SU-DHL-6 (cell line): ENCODE measurements around the gene CBLN3.
A peak's percentile ranks its signal among the peaks of the same experiment; 100 is the strongest.

Experiments used
- H2AFZ ChIP-seq: fragments of 200-600 bp; sonication (generic); 2 replicates; pipeline ENCODE4 v1.6.1; 2014; ENCODE audit warnings: low read depth, mild to moderate bottlenecking, moderate library complexity, mixed read lengths, antibody characterized with exemption, low read length; ENCODE audit not compliant: severe bottlenecking
- H3F3A ChIP-seq: fragments of 200-600 bp; shearing (Covaris generic); 2 replicates; pipeline ENCODE4 v1.6.0; 2016; ENCODE audit warnings: antibody characterized with exemption, mild to moderate bottlenecking; ENCODE audit not compliant: insufficient read depth
- H3K27ac ChIP-seq: fragments of 200-600 bp; sonication (generic); 2 replicates; pipeline ENCODE4 v1.5.1; 2016; ENCODE audit warnings: low read depth, mild to moderate bottlenecking, low read length, moderate library complexity, mixed read lengths
- H3K27me3 ChIP-seq: fragments of 200-600 bp; sonication (generic), shearing (Covaris generic); 2 replicates; pipeline ENCODE4 v1.6.0; 2014; ENCODE audit warnings: mild to moderate bottlenecking, low read length
- H3K36me3 ChIP-seq: fragments of 200-600 bp; sonication (generic); 2 replicates; pipeline ENCODE4 v1.6.1; 2014; ENCODE audit warnings: mild to moderate bottlenecking, low read length, mixed read lengths
- H3K4me2 ChIP-seq: fragments of 300-600, 200-600 bp; shearing (Covaris generic), sonication (generic); 2 replicates; pipeline ENCODE4 v1.6.0; 2014; ENCODE audit warnings: low read length, low read depth, mild to moderate bottlenecking; ENCODE audit not compliant: poor library complexity, severe bottlenecking
- H3K4me3 ChIP-seq: fragments of 200-600 bp; sonication (generic); 2 replicates; pipeline ENCODE4 v1.5.1; 2014; ENCODE audit warnings: antibody characterized with exemption, low read length, mild to moderate bottlenecking, mixed read lengths; ENCODE audit not compliant: insufficient read depth, poor library complexity, severe bottlenecking
- H3K79me2 ChIP-seq: fragments of 200-600 bp; sonication (generic); 2 replicates; pipeline ENCODE4 v1.6.1; 2014; ENCODE audit warnings: mild to moderate bottlenecking, low read length, moderate library complexity; ENCODE audit not compliant: insufficient read depth
- H3K9ac ChIP-seq: fragments of 200-600 bp; sonication (generic); 2 replicates; pipeline ENCODE4 v1.7.0; 2014; ENCODE audit warnings: mild to moderate bottlenecking, low read length
- H3K9me2 ChIP-seq: fragments of 200-600 bp; sonication (generic); replicated peaks from 2 replicates; pipeline ENCODE4 v1.6.1; 2014; ENCODE audit warnings: low read length; ENCODE audit not compliant: insufficient read depth
- H3K9me3 ChIP-seq: fragments of 200-600 bp; sonication (generic); 2 replicates; pipeline ENCODE4 v1.6.1; 2014; ENCODE audit warnings: low read length, mixed read lengths; ENCODE audit not compliant: insufficient read depth
- H4K20me1 ChIP-seq: fragments of 200-600 bp; sonication (generic); 2 replicates; pipeline ENCODE4 v1.6.1; 2014; ENCODE audit warnings: low read depth, mild to moderate bottlenecking, antibody characterized with exemption, low read length, moderate library complexity, mixed read lengths
- CTCF ChIP-seq: fragments of 200-600 bp; sonication (generic); IDR thresholded peaks from one replicate; pipeline ENCODE4 v1.5.1; 2017; ENCODE audit warnings: antibody characterized with exemption, mild to moderate bottlenecking, low read length, moderate library complexity; ENCODE audit not compliant: insufficient read depth, poor library complexity, severe bottlenecking
- EZH2phosphoT487 ChIP-seq: fragments of 200-600 bp; sonication (generic), shearing (Covaris generic); conservative IDR thresholded peaks from 2 replicates; pipeline ENCODE4 v1.6.1; 2018; ENCODE audit warnings: mild to moderate bottlenecking, antibody characterized with exemption, low read length, moderate library complexity, mixed read lengths

The CBLN3 gene

GRCh38 chr14:24414732-24415420 is 14.6 kb downstream of the CBLN3 start:
- no peaks in the 10 kb centered on the region for H4K20me1 ChIP-seq
- H3K9me2 ChIP-seq, result no peaks in the 10 kb centered on the region
- no peak overlapping the region for H2AFZ ChIP-seq
- no peaks in the 10 kb centered on the region for H3K27me3 ChIP-seq
- H3K4me2 ChIP-seq, result no peak overlapping the region
- no peak overlapping the region for H3K9ac ChIP-seq
- no peaks in the 10 kb centered on the region for H3F3A ChIP-seq
- H3K9me3 ChIP-seq, result no peaks in the 10 kb centered on the region
- H3K4me3 ChIP-seq, result no peak overlapping the region
- TF ChIP-seq EZH2phosphoT487, result no peak
- no peak overlapping the region for H3K27ac ChIP-seq
- no peaks in the 10 kb centered on the region for H3K79me2 ChIP-seq
- H3K36me3 ChIP-seq, result no peaks in the 10 kb centered on the region

DNA sequence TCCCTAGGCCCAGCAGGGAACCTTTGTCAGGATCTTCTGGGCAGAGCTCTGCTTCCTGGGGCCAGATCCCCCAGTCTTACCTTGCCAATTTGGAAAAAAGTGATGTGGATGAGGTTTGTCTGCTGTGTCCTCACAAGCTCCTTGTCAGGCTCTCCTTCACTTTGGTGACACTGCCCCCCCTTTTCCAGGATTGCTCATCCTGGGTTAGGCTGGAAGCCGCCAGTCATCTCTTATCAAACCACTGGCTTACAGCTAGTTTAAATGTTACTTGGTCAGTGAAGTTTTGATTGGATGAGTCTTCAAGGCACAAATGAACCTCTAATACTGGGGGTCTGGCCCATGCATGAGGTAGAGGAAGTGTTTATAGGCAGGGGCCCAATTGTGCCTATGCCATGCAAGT is 15.4 kb downstream of the CBLN3 start:
- no peaks in the 10 kb centered on the region for H4K20me1 ChIP-seq
- no peaks in the 10 kb centered on the region for H3F3A ChIP-seq
- no peak overlapping the region for H3K4me2 ChIP-seq
- no peaks in the 10 kb centered on the region for H3K79me2 ChIP-seq
- H3K9ac ChIP-seq, result no peak overlapping the region
- H2AFZ ChIP-seq, result no peak overlapping the region
- no peak overlapping the region for H3K27ac ChIP-seq
- no peak for TF ChIP-seq CTCF
- no peak for TF ChIP-seq EZH2phosphoT487
- no peaks in the 10 kb centered on the region for H3K27me3 ChIP-seq
- H3K36me3 ChIP-seq, result no peaks in the 10 kb centered on the region
- no peaks in the 10 kb centered on the region for H3K9me2 ChIP-seq
- H3K9me3 ChIP-seq, result no peaks in the 10 kb centered on the region
- no peak overlapping the region for H3K4me3 ChIP-seq

GRCh38 chr14:24411443-24412389 is 17.8 kb downstream of the CBLN3 start:
- Histone ChIP-seq H3K27me3 (no peaks in the 10 kb centered on the region), H3K4me2 (no peak overlapping the region), H3K4me3 (no peak overlapping the region), H4K20me1 (no peaks in the 10 kb centered on the region), H3K9me2 (no peaks in the 10 kb centered on the region), H3K36me3 (no peaks in the 10 kb centered on the region), H3K9ac (no peak overlapping the region), H3K79me2 (no peaks in the 10 kb centered on the region), H3K27ac (no peak overlapping the region), H3K9me3 (no peaks in the 10 kb centered on the region), H2AFZ (no peak overlapping the region), H3F3A (no peaks in the 10 kb centered on the region)
- TF ChIP-seq CTCF (peak; percentile 45), EZH2phosphoT487 (no peak)

DNA sequence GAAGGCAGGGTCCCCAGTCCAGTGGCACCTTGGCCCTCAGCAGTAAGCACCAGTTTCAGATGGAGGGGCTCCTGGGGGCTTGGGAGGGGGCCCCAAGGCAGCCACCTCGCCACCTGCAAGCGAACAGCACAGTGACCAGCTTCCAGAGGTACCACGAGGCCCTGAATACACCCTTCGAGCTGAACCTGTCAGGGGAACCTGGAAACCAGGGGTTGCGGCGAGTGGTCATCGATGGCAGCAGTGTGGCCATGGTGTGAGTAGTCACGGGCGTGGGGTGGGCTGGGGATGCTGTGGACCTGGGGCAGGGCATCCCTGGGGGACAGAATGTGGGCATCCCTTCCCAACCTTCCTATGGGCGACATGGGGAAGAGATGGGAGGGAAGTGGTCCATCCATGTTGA is 19.5 kb downstream of the CBLN3 start:
- Histone ChIP-seq H3K4me3 (no peak overlapping the region), H3K79me2 (no peaks in the 10 kb centered on the region), H4K20me1 (no peaks in the 10 kb centered on the region), H3K36me3 (no peaks in the 10 kb centered on the region), H3K9me2 (no peaks in the 10 kb centered on the region), H3K9ac (no peak overlapping the region), H3K27ac (no peak overlapping the region), H2AFZ (no peak overlapping the region), H3K27me3 (no peaks in the 10 kb centered on the region), H3F3A (no peaks in the 10 kb centered on the region), H3K9me3 (no peaks in the 10 kb centered on the region), H3K4me2 (no peak overlapping the region)
- TF ChIP-seq CTCF (no peak), EZH2phosphoT487 (no peak)
